ENCODE results near the gene CHD1L.
A peak's percentile ranks its signal among the peaks of the same experiment; 100 is the strongest.

Gene CHD1L

GRCh38 chr1:147208619-147209018, 33.9 kb upstream of the CHD1L start:
- H3K27ac ChIP-seq: no peak overlapping the region
- TF ChIP-seq ZFX (IDR thresholded peaks at IDR 0.05; ENCODE audit: borderline replicate concordance) (no peak), CTCF (IDR thresholded peaks at IDR 0.05) (no peak)

GRCh38 chr1:147209825-147210821, 32.4 kb upstream of the CHD1L start:
- H3K27ac ChIP-seq: no peak overlapping the region
- no peak for TF ChIP-seq ZFX (IDR thresholded peaks at IDR 0.05; ENCODE audit: borderline replicate concordance)
- TF ChIP-seq CTCF (IDR thresholded peaks at IDR 0.05): no peak

- no peak overlapping the region for H3K27ac ChIP-seq
- TF ChIP-seq ZFX (IDR thresholded peaks at IDR 0.05; ENCODE audit: borderline replicate concordance) (no peak), CTCF (IDR thresholded peaks at IDR 0.05) (no peak)
Measured at GRCh38 chr1:147210987-147211386, 31.5 kb upstream of the CHD1L start.

GRCh38 chr1:147211577-147211976, 30.9 kb upstream of the CHD1L start:
- no peak overlapping the region for H3K27ac ChIP-seq
- no peak for TF ChIP-seq CTCF (IDR thresholded peaks at IDR 0.05)
- no peak for TF ChIP-seq ZFX (IDR thresholded peaks at IDR 0.05; ENCODE audit: borderline replicate concordance)

GRCh38 chr1:147213271-147213670, 29.2 kb upstream of the CHD1L start:
- TF ChIP-seq ZFX (IDR thresholded peaks at IDR 0.05; ENCODE audit: borderline replicate concordance): no peak
- no peak for TF ChIP-seq CTCF (IDR thresholded peaks at IDR 0.05)
- no peak overlapping the region for H3K27ac ChIP-seq

- TF ChIP-seq CTCF (IDR thresholded peaks at IDR 0.05) (no peak), ZFX (IDR thresholded peaks at IDR 0.05; ENCODE audit: borderline replicate concordance) (no peak)
- no peak overlapping the region for H3K27ac ChIP-seq
Measured at GRCh38 chr1:147214325-147214724, 28.2 kb upstream of the CHD1L start.

GRCh38 chr1:147214842-147215539, 27.5 kb upstream of the CHD1L start:
- H3K27ac ChIP-seq: peak overlapping the region; percentile 49
- TF ChIP-seq ZFX (IDR thresholded peaks at IDR 0.05; ENCODE audit: borderline replicate concordance) (no peak), CTCF (IDR thresholded peaks at IDR 0.05) (no peak)
